Non-pigmented ciliary epithelial cell (primary cell): ENCODE results near the gene CUBN.
"Not testable (repeated sequence)": the region's sequence is repeated elsewhere in the genome, so short reads cannot be mapped to it uniquely, and the experiment has no call there.

Experiments
- DNase-seq: peaks from one replicate; pipeline ENCODE4 v3.0.0-alpha.2; 2010; ENCODE audit warnings: low read depth

The CUBN gene

DNA sequence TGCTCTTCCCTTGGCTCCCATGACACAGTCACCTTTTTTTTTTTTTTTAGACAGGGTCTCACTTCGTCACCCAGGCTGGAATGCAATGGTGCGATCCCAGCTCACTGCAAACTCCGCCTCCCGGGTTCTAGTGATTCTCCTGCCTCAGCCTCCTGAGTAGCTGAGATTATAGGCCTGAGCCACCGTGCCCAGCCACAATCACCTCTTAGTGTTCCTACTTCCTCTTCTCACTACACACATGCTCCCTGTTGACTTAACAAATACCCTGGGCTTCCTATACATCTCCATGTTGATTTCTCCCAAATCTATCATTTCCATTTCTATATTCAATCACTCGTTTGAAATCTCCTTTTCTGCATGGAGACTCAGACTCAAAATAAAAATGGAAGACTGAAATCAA is 91.7 kb downstream of the CUBN start:
- no peak for DNase-seq

DNA sequence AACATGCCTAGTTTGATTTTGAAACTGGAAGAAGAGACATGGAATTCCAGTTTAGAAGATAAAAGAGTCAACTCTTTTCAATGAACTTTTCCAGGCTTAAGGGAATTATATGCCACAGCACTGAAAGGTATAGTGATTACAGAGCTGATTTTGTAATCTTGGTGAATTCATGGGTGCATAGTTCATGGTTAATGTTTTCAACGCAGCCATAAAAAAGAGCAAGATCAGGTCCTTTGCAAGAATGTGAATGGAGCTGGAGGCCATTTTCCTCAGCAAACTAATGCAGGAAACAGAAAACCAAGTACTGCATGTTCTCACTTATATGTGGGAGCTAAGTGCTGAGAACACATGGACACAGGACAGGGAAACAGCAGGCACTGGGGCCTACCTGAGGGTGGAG is 94.2 kb downstream of the CUBN start:
- DNase-seq: no peak

DNA sequence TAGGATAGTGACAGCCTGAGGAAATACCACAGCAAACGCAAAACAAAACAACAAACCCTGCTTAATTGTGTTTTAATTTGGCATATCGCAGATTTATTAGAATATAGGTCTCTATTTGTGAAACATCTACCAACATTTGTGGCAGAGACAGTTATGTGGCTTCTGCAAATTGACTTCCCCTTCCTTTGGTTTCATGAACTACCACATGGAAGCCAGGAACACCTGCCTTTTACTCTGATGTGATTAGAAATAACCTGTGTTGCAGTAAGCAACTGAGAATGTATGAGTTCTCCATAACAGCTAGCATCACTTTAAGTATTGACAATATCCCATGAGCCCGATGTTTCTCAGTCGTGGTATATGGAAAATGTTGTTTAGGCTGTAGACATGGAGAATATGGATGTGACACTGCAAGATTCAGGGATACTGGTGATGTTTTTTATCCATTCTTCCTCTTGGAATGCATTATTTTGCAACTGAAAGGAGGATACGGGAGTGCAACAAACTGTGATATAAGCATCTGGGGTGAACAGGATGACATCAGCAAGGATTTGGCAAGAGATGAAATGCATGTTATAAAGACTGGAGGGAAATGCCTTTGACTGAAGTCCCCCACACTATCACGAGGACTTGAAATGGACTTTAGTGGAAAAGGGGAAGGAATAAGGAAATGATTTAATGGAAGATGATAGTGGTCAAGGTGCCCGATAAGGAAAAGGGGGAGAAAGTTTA is 95.9 kb downstream of the CUBN start:
- DNase-seq: no peak

DNA sequence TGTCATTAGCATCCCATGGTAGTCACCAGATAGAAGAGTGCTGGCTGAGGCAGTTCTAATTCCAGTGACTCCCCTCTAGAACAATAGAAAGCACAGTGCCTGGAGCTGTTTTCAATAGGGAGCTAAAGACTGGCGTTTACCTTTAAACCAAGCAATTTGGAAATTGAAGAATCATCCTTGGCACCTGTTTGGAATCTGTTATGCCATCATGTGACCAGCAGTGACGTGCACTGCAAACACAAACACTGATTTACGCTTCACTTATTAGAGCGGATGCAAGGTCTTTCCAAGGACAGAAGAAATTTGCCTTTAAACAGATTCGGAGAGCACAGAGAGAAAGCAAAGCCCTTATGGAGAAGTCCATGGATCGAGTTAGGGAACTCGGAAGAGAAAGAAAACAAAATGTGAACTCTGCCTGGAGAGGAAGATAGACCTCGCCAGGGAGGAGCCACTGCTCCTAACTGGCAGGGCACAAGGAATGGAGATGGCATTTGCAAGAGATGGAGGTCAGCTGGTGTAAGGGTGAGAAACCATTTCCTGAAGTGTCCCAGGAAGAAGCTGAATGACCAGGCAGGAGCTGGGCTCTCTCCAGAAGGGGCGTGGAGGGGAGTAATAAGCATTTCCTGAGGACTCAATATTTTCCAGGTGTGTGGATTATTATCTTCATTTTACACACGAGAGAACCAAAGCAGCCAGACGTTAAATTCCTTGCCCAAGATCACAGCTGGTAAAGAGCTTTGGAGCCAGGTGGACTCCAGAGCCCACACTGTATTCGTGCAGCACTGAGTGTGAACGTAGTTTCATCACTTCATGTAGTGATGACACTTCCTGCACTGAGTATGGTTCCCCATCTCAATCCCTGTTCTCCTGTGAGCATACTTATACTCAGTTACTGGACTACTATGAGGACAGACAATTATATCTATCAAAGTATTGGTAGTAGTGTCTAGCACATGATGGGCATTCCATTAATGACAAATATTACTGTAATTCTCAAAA is 97.7 kb downstream of the CUBN start:
- DNase-seq: no peak

DNA sequence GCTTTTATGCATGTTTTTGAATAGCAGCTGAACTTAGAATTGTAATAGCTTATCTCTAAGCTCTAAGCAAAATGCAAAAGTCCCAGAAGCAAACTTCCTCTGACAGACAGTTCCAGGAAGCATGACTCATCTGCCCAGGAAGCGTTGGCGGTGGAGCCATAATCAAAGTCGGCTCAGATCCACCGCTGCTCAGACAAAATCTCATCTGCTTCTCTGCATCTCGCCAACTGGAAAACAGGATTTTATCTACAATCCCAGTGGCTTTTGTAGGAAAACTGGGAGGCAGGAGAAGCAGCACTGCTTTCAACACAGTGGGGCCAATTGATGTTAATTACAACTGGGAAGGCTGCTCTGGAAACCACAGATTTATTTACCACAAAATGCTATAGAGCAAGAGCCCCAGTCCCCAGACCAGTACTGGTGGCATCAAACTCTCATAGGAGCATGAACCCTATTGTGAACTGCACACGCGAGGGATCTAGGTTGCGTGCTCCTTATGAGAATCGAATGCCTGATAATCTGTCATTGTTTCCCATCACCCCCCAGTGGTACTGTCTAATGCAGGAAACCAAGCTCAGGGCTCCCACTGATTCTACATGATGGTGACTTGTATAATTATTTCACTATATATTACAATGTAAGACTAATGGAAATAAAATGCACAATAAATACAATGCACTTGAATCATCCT is 99.9 kb downstream of the CUBN start:
- peak; percentile 76 for DNase-seq

DNA sequence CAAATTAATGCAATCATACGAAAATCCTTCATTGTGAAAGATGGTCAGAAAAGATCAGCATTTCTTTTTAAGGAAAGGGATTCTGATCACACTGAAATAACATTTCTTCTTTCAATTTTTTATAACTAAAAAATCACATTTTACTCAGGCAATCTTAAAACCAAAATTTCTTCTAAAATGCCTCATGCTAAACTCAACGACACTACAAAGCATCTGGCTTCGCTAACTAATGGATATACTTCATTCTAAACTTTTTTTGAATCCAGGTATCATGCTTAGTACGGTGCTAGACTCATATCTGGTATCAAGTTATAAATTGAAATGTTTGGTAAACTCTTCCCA is 100.4 kb downstream of the CUBN start:
- DNase-seq: no peak

DNA sequence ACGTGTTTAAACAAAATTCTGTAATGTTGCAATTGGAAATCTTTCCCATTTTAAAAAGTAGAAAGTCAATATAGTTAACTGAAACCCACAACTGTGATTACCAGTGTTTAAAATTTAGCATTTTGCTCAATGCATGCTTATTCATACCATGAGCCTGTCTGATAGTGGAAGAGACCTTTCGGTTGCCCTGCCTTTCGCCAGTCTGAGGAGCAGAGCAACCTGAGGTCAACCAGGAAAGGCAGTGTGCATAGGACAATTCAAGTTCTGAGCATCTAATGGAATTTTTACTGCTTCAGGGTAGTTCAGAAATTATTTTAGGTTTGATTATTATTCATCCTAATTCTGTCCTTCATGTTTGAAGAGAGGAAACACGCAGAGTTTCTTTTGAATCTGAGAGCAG is 100.8 kb downstream of the CUBN start:
- no peak for DNase-seq

DNA sequence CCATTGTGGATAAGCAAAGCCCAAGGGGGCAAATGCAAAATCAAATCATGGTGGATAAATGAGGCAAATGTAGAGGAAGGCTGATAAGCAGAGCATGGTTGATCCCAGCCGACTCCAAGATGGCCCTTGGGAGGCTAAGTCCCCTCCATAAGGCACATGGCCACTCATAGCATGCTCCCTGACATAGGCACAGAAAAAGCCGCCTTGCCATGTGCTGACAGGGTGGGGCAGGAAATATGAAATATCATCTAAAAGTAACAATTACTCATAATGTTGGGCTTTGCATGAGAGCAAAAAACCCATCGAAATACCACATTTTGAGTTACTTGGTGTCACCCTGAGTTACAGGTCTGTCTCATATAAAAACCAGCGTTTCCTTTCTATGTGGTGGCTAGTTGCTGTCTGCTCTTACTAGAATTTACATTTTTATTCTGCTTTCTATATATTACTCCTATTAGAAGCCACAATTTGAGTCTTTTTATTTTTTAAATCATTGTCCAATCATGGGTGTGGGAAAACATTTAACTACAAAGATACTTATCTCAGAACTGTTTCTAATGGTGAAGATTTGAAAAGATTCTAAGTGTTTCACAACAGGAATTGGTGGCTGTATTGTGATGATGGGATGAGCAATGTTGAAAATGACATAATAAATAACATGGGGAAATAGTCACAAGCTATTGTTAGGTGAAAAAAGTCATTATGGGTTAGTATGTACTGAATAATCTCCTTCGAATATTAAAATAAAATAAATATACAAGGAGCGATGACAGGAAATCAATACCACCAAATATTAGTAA is 102.7 kb downstream of the CUBN start:
- DNase-seq: no peak

DNA sequence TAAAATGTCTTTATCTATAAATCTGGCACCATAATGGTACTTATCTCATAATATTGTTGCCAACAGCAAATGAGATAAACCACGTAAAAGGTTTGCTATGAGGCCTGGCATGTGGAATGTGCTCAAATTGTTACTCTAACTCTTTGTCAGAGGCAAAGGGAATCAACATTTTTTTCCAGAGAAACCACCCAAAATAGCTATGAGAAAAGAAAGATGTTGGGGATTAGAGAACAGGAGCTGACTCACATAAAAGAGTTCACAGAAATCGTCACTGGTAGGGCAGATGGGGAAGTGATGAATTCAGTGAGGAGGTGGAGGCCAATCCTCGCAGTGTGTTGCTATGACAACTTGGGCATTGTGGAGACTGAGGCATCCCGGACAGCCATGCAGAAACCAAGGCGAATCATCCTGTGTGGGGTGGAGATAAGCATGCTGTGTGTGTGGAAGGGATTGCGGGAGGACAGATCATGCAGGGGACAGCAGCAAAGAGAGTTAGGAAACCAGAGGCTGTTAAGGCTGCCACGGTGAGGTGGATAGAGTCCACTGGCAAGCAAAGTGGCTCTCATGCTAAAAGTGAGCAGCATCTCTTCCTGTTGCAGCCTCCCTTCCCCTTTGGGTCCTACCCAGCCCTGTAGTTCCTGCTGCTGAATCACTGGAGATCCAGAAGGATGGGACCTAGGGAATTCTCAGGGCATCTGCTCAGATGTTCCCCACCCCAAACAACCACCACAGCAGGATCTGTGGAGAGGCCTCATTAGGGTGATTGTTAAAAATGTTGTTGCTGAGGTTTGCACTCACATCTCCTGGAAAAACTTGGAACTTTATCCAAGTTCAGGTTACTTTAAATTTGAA is 103.9 kb downstream of the CUBN start:
- DNase-seq: peak; percentile 100

DNA sequence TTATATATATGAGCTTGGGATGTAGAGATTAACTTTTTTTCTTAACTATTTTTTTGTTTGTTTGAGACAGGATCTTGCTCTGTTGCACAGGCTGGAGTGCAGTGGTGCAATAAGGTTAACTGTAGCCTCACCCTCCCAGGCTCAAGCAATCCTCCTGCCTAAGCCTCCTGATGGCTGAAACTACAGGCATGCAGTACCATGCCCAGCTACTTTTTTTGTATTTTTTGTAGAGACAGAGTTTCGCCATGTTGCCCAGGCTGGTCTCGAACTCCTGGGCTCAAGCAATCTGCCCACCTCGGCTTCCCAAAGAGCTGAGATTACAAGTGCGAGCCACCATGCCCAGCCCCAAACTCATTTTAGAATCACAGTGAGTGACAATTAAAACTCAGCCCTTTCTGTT is 105.2 kb downstream of the CUBN start:
- no peak for DNase-seq

DNA sequence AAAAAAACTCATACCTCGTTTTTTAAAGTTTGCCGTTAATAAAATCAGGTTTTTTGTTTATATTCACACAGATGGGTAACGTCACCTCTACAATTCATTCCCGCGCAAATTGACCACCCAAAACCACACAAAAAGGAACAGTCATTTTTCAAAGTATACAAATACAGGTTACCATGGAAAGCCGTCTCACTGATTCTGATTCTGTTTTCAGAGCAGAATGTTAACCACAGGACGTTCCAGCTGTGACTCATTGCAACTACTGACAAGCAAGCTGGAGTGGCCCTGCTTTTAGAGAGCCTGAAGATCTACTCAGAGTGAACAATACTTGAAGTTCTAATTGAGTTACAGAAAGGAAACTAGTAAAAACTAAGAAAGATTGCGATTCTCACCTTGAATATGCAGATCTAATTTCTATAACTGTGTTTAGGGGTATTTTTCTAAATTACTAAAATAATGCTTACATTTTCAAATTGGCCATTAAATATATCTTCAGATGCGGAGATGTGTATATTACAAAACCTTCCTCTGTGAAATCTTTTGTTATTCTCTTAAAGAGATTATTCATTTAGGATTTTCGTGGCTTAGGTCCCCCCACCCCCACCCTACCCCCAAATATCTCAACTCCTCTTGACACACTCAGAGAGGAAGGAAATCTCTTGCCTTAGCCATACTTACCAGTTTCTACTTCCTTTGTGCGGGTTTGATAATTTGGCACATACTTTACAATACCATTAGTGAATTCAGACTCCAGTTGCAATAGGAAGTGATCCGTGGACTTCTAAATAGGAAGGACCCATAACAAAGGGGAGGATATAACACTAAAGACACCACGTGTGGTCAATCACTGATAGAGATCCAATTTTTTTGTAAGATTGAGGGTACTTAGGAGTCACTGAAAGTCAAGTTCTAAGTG is 106.0 kb downstream of the CUBN start:
- peak; percentile 99 for DNase-seq

DNA sequence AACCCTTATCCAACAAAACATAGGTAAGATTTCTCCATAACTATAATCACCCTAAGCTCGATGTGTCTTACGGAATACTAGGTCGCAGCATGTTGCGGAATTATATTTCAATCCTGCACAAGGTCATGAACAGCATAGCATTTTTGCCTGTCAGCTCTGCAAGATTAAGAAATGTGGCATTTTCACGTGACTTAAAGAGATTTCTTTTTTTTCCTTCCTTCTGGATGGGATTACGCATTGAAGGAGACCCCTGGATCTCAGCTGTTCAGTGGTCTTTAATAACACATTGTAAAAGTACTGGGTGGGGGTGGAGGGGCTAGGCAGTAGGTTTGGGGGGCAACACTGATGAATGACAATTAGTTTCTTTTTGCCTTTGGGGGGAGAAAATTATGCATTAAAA is 106.7 kb downstream of the CUBN start:
- DNase-seq: no peak

DNA sequence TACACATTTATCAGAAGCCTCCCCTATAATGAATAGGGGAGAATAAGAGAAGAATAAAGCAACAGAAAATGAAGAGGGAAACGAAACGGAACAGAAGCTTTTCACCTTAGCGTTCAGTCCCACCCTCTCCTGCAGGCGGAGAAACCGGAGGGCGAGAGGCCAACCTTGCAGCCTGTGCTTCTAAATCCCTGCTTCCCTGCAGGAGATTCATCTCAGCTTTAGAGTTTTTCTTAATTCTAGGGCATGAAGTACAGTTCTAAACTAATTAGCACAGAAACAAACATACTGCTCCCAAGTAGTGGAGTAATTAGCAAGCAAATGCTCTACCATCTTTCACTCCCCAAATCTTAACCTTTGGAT is 107.2 kb downstream of the CUBN start:
- no peak for DNase-seq

DNA sequence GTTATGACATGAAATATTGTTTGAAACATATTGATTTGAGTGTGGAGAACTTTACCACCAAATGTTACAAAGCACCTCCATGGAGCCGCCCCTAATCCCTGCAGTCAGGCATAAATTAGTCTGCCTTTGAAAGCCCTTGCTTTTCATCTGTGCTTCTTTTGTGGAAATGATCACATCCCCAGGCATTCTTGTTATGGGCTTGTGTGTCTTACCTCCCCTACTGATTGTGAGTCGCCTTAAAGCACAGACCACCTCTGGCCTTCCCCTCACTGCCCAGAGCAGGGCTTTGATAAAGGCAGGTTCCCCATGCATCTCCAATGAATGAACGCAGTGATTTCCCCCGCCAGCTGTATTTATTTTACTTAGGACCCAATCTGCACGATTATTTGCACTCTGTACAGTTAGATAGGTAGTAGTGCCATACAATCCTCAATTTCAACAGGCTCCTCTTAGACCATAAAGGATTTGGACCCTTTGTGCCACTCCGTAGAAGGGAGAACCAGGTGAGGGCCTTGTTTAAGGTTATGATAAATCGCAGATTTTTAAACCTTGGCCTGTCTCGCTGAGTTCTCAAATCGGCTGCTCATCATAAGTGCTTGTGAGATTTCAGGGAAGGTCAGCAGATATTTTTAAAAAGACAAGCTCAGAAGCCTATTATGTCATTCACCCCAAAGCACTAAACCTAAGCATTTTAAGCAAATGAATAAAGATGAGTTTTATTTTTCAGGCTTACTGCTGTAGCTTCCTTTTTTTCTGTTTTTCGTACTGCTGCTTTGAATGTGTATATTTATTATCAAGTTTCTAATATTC is 107.8 kb downstream of the CUBN start:
- DNase-seq: no peak

DNA sequence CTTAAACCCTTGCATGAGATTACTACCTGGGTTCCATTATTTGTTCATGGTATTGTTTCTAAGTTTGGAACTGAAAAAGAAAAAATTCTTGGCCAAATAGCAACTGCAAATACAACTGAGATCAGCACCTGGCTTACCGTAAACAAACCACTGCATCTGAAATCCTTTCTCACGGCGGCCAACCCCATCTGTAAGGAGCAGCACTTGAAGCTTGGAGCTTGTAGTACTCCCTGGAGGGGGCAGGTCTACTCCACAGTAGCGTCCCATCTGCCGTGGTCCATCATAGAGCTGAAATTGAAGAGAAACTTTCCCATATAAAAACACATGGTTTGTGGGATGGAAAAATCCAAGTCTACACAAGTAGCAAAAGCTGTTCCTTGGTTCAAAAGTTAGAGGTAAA is 109.9 kb downstream of the CUBN start:
- DNase-seq: no peak

DNA sequence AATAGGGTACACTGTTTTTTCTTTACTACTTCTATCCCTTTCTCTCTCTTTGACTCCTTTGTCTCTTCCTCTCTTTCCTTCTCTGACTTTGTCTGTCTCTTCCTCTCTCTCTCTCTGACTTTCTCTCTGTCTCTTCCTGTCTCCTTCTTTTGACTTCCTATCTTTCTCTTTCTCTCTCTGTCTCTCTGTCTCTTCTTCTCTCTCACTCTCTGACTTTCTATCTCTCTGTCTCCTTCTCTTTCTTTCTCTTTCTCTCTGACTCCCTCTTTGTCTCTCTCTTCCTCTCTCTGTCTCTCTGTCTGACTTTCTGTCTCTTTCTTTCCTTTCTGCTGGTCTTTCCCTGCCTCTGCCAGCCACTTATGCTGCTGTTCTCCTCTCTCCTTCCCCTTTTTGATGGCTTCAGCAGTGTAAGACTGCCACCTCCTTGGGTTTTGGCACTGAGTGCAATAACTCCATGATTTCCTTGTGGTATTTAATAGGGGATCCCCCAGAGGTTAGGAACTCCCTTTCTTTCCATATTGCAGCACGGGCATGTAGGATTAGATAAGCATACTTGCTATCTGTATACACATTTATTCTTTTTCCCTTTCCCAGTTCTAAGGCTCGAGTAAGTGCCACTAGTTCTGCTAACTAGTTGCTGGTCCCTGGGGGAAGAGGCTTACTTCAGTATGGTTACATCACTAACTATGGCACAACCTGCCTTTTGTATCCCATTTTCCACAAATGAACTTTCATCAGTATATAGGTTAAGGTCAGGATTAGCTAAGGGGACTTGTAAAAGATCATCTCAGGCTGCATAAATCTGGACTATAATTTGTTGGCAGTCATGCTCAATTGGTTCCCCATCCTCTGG is 116.3 kb downstream of the CUBN start:
- not testable (repeated sequence) for DNase-seq

DNA sequence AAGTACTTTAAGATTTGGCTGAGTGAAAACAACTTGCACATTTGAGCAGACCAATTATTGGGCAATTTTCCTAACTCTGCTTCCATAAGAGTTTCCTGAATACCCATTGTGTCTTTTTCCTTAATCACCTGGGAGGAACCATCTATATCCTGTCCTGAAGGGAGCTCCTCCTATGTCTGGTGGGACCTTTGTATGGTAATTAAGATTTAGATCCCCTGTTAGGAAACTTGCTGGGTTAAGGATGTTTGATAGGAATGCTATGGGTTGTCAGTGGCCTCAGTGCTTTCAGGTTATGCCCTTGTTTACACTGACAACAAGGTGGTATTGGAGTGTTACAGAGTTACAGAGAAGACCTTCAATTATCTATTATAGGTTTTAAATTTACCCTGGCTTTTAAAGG is 116.9 kb downstream of the CUBN start:
- DNase-seq: not testable (repeated sequence)
